HG02852 (cell line): ENCODE results near the gene HDLBP.
A peak's percentile ranks its signal among the peaks of the same experiment; 100 is the strongest.
"Not testable (repeated sequence)": the region's sequence is repeated elsewhere in the genome, so short reads cannot be mapped to it uniquely, and the experiment has no call there.

Experiments
- ATAC-seq: cut with Tn5 transposase; IDR thresholded peaks from one replicate; pipeline ENCODE4 v1.9.1; 2021; ENCODE audit warnings: mild to moderate bottlenecking, moderate library complexity; ENCODE audit not compliant: unreplicated experiment

The HDLBP gene

GRCh38 chr2:241330616-241330981 lies 15.1 kb upstream of the HDLBP start:
- ATAC-seq: no peak

DNA sequence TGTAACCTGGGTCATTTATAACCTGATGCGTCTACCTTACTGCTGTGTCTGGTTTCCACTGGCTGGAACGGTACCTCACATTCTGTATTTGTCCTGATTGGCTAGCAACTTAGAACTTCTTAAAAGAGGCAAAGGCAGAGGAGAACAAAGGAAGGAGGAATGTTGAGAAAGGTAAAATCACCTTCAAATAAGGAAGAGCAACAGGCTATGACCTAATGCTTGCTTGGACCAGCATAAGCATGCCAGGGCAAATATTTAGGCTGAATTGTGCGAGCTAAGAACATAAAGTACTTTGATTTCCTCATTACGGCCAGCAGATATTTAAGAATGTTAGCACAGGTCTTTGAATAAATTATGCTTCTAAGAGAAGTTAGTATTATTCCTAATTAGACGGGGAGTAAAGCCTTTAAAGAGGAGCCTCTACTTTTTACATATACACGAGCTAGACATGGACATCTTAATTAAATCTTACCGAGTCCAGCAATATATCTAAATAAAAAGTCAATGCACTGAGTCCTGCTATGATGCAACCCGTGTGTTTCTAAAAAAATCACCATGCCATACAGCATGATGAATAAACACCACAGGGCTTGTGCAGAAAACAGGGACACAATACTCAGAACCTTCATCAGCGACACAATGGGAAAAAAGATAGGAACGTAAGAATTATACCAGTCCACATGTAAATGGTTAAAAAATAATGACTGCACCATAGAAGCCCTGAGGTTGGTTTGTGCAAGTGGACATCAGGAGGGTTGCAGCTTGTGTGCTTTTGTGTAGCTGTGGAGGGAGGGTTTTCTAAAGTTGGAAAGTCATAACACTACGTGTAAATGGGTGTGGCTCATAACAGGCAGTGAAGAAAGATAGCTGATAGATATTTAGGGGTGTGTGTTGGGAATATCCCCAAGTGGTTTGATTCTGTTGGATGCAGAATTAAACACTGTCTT lies 14.5 kb upstream of the HDLBP start:
- no peak for ATAC-seq

DNA sequence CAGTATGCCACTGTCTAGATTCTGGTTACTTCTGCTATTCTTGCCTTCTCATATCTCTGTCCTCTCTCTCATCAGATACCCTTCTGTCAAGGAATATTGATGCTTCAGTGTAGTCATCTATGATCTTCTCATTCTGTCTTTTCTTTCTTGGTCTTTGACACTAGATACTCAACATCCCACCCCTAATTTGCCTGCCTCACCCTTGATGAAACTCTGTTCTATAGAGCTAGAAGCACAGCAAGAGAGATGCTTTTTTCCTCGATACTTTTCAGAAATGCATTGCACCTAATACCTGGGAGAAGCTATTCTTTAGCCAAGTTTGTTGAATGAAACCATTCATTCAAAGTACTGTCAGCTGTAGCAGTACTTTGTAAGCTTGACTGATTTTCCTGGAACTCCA lies 9.8 kb upstream of the HDLBP start:
- no peak for ATAC-seq

- no peak for ATAC-seq
These were observed 9.3 kb upstream of the HDLBP start for GRCh38 chr2:241324775-241325174.

GRCh38 chr2:241323778-241324177 lies 8.3 kb upstream of the HDLBP start:
- ATAC-seq: no peak

DNA sequence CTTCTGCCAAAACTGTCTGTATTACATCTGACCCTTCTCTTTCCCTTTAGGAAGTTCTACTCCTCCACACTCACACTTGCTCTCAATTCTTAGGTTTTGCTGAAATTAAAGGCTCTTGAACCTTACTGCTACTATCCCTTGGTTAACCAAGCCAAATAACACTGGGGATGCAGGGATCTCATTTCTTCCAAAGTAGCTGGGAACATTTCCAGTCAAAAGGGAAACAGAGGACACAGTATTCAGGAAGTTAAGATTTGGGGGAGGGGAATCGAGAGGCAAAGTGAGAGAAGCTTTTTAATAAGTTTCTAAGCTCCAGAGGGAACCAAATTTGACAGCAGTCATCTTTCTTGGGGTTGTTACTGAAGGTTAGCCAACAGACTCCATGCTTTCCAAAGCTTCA lies 6.4 kb upstream of the HDLBP start:
- no peak for ATAC-seq

DNA sequence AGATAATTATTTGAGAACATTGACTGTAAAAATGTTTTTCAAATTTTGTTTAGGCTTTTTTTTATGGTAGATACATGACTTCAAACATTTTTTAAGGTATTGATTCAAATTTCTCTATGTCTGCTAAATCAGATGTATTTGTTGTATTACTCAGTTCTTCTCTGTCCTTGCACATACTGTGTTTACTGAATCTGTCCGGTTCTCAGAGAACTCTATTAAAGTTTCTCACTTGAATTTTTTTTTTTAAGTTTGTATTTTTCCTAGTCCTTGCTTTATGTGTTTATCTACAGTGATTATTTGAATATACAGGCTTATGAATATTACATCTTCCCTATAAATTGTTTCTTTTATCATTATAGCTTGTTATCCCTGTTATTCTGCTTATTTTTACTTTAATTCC lies 5.6 kb upstream of the HDLBP start:
- no peak for ATAC-seq

GRCh38 chr2:241320394-241320793 lies 4.9 kb upstream of the HDLBP start:
- no peak for ATAC-seq

GRCh38 chr2:241318830-241319229 lies 3.4 kb upstream of the HDLBP start:
- ATAC-seq: not testable (repeated sequence)

DNA sequence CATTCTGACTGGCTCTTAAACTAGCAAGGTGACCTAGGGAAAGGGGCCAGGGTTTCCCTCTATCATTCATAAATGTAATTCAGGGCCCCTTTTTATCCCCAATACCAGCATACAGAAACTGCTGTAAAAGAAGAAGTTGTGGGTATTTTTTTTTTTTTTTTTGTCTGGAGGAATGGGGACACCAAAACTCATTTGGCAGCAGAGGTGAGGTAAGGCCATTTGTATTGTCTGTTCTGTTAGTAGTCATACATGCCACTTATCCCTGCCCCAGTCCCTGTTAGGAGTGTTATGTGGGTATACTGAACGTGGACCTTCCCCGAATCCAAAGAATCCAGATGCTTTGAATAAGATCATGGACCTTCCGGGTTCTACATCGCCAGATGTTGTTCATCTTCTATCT lies 1.9 kb upstream of the HDLBP start:
- ATAC-seq: no peak

- ATAC-seq: no peak
These were observed 1.4 kb upstream of the HDLBP start for GRCh38 chr2:241316825-241317224.

DNA sequence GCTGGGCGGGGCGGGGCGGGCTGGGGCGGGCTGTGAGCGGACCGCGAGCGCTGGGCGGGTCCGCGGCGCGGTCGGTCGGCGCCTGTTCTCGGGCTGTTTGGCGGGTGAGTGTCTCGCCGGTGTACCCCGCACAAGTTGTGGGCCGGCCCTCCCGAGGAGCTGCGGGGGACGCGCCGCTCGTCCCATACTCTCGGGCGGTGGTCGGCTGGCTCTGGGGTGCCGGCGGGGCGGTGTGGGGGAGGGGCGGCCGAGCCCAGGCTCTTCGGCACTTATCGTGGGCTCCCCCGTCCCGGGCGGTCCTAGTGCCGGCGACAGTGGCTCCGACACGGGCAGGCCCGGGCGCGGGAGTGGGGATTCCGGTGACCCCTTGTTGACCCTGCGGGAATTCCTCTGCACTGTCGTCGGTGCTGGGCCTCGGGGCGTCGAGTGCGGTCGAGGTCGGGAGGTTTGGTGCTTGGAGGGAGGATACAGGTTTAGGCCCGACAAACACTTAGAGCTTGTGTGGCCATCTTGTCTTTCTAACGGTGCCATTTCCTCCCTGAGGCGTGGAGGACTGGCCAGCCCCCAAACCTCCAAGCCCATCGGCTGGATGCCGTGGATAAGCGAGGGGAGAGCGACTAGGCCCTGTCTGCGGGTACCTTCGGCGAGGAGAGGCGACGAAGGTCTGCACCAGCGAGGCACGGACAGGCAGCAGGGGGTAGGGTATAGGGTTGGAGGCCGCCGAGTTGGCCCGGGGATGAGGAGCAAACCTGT lies 583 bp upstream of the HDLBP start, which contains the start of gene SEPTIN2:
Gene SEPTIN2 (plus strand): TSS at position 47 of the 753 bp plus-strand sequence. CDS start 8,308 bp downstream, outside the sequence.
- ATAC-seq: peak; percentile 34

GRCh38 chr2:241314226-241315092 lies 1.0 kb downstream of the HDLBP start:
- ATAC-seq: no peak

- no peak for ATAC-seq
These were observed 1.9 kb downstream of the HDLBP start for GRCh38 chr2:241313543-241314095.

DNA sequence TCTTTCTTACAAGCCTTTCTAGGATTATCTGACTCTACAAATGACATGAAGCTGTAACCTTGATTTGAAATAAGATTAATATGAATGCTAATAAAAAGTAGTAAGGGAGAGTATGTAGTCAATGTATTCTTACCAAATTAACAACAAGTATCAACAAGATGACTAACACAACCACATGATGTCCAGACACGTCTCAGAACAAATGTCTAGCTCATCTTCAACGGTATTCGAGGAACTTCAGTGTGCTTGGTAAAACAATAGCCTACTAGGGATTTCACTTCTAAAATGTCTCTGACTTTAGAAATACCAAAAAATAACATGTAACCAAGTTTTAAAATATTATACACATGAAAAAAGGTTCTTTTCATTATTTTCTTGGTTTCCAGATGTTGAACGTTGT lies 3.4 kb downstream of the HDLBP start:
- ATAC-seq: no peak

DNA sequence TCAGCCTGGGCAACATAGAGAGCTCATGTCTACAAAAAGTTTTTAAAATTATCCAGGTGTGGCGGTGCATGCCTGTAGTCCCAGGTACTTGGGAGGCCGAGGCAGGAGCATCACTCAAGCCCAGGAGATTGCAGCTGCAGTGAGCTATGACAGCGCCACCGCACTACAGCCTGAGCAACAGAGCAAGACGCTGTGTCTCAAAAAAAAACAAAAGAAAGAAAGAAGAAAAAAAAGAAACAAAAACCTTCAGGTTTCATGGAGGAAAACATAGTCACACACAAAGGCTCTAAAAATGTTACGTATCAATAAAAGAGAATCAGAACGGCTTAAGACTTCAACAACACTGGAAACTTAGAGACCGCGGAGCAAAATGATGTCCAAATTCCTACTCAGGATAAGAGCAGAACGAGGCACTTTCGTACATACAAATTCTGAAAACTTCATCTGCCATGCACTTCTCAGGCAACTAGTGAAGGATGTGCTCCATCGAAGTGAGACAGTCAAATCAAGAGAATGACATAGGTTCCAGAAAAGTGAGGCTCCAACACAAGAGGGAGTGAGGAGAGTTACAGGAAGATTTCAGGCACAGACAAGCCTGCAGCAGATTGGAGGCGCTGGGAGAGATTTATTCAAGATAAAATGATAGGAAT lies 4.4 kb downstream of the HDLBP start:
- ATAC-seq: no peak

DNA sequence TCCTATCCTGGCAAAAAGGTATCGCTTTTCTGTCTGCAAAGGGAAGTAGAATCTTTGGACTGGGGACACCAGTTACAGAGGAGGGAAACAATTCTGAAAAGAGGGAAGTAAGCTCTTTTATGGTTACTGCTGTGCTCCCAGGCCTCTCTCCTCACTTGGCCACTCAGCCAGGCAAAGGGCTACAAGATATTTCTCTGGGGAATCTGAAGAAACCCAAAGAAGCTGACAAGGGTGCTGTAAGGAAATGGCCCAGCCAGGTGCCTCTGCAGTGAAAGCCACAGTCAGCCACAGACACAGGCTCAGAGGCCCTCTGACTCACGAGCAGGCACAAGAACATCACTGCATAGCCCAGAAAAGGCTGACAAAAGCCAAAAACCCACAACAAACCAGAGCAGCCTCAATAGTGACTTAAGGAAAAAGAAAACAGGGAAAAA lies 5.8 kb downstream of the HDLBP start:
- ATAC-seq: peak; percentile 44

DNA sequence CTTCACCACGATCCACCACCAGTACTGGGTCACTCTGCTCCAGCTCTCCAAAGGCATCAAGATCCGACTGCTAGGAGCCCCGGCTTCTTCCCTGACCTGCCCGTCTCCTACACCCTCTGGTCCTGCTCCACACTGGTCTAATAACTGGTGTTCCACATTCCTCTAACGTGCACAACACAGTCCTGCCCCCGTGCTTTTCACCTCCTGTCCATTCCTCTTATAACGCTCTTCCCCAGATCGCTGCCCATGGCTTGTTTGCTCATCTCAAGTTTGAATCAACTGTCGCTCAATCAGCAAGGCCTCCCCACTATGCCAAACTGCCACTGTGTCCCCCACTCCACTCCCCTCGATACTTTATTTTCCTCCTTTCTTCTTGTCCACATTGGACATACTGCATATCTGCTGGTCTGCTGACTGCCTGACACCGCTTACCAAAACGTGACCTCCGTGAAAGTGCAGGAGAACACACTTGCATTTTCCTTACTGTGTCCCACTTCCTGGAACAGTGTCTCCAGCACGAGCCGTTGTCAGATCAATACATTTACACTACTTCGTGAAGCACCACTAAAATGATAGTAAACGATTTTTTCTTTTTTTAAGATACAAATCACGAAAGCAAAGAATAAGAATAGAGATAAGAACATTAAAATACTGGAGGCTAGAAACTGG lies 6.5 kb downstream of the HDLBP start:
- no peak for ATAC-seq

GRCh38 chr2:241308267-241308666 lies 7.2 kb downstream of the HDLBP start:
- no peak for ATAC-seq

GRCh38 chr2:241307055-241307454 lies 8.4 kb downstream of the HDLBP start:
- no peak for ATAC-seq
